GM21423 (cell line): Measurements from ENCODE around the gene LRRC4B.
"Not testable (repeated sequence)": the region's sequence is repeated elsewhere in the genome, so short reads cannot be mapped to it uniquely, and the experiment has no call there.

Experiments
- ATAC-seq: cut with Tn5 transposase; IDR thresholded peaks from one replicate; pipeline ENCODE4 v1.9.1; 2021; ENCODE audit warnings: mild to moderate bottlenecking, moderate library complexity; ENCODE audit not compliant: unreplicated experiment

Gene LRRC4B, protein sequence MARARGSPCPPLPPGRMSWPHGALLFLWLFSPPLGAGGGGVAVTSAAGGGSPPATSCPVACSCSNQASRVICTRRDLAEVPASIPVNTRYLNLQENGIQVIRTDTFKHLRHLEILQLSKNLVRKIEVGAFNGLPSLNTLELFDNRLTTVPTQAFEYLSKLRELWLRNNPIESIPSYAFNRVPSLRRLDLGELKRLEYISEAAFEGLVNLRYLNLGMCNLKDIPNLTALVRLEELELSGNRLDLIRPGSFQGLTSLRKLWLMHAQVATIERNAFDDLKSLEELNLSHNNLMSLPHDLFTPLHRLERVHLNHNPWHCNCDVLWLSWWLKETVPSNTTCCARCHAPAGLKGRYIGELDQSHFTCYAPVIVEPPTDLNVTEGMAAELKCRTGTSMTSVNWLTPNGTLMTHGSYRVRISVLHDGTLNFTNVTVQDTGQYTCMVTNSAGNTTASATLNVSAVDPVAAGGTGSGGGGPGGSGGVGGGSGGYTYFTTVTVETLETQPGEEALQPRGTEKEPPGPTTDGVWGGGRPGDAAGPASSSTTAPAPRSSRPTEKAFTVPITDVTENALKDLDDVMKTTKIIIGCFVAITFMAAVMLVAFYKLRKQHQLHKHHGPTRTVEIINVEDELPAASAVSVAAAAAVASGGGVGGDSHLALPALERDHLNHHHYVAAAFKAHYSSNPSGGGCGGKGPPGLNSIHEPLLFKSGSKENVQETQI

DNA sequence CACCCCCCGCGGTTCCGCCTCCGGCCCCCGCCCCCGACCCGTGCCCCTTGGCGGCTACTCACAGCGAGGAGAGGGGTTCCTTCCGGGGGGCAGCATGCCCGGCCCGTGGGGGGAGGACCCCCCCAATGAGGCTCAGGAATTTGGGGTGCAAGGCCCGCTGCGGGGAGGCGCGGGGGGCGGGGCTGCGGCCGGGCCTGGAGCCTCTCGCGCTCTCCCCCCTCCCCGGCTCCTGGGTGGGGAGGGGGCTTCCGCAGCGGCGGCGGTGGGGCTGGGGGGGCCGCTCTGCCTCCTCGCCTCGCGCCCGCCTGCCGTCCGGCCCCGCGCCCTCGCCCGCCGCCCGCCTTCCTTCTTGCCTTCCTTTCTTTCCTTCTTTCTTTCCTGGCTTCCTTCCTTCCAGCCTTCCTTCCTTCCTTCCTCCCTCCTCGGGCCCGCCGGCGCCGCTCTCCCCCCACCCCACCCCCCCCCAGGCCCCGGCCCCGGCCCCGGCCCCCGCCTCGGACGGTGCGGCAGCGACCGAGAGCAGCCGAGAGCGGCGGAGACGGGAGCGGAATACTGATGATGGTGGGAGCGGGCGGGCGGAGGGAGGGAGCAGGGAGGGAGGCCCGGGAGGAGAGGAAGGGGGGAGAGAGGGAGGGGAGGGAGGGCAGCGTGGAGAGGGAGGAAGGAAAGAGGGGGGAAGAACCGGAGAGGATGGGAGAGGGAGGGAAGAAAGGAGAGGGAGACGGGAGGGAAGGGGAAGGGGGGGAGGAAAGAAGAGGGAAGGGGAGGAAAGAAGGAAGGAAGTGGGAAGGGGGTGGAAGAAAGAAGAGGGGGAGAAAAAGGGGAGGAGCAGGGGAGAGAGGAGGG, at the start of gene LRRC4B:
Gene LRRC4B (minus strand): TSS at position 554 of the 846 bp plus-strand sequence. CDS start 19,597 bp downstream, outside the sequence.
- no peak for ATAC-seq

DNA sequence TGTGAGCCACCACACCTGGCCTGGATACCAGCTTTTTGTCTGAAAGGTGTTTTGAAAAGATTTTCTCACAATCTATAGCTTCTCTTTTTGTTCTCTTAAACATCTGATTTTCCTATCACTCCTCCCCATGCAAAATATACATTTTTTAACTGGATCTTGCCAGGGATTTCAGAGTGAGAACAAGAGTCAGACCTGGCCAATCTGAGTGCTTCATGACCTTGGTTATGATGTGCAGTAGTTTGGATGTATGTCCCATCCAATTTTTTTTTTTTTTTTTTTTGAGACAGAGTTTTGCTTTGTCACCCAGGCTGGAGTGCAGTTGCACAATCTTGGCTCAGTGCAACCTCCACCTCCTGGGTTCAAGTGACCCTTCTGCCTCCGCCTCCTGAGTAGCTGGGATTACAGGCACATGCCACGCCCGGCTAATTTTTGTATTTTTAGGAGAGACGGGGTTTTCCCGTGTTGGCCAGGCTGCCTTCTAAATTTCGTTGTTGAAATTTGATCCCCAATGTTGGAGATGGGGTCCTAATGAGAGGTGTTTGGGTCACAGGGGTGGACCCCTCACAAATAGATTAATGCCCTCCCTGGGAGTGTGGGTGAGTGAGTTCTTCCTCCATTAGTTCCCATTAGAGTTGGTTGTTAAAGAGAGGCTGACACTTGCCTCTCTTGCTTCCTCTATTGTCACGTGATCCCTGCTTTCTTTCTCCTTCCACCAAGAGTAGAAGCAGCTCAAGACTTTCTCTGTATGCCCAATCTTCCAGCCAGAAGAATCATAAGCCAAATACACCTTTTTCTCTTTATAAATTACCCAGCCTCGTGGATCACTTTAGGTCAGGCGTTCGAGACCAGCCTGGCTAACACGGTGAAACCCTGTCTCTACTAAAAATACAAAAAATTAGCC, 44.5 kb upstream of the LRRC4B start:
- not testable (repeated sequence) for ATAC-seq

DNA sequence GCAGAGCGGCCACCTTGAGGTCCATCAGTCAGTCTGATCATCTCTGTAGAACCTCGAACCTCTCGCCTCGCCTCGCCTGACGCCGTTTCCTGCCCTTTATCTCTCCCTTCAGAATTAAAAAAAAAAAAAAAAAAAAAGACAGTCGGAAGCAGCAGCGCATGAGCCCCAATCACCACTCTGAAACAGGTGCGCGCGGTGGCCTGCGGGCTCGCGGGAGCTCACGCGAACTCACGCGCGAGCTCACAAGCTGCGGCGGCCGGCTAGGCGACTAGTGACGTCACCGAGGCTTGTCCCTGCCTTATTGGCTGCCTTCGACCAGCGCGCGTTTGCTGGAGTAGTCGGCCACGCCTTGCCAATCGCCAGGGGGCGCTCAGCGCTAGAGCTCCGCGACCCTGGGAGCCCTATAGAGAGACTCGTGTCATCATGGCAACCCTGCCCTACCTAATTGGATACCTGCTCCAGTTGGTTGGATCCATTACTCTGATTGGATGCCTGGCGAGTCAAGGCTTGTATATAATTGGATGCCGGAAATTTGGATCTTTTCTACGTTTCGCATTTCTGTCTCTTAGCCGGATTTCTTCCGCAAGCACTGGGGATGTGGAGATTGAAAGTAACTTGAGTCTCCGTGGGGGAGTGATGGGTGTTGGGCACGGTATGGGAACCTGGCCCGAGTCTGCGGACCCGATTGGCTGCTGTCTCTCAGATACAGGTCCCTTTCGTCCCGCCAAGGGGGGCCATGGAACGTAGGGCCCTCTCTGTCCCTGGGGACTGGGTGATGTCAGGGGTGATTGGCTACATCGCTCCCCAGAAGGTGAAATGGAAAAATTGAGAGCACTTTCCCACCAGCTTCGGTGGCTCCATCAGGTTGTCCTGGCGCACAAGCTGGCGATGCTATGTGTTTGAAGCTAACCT, 39.9 kb upstream of the LRRC4B start:
- ATAC-seq, result no peak

DNA sequence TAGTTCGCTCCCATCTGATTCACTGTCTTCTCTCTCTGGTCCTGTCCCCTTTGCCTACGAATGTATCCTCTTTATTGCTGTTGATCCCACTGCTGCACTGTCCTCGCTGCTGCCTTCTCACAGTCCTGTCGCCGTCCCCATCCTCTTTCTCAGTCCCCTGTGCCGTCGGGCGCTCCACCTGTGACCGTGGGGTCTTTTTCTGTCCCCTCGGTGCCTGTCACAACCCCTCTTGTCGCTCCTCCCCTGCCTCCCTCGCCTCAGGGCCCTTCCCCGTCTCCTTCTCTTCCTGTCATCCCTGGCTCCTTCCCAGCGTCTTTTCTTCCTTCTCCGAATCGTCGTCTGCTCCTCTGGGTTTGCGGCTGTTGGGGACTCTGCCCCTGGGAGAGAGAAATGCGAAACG, 39.2 kb upstream of the LRRC4B start:
- ATAC-seq, result no peak

DNA sequence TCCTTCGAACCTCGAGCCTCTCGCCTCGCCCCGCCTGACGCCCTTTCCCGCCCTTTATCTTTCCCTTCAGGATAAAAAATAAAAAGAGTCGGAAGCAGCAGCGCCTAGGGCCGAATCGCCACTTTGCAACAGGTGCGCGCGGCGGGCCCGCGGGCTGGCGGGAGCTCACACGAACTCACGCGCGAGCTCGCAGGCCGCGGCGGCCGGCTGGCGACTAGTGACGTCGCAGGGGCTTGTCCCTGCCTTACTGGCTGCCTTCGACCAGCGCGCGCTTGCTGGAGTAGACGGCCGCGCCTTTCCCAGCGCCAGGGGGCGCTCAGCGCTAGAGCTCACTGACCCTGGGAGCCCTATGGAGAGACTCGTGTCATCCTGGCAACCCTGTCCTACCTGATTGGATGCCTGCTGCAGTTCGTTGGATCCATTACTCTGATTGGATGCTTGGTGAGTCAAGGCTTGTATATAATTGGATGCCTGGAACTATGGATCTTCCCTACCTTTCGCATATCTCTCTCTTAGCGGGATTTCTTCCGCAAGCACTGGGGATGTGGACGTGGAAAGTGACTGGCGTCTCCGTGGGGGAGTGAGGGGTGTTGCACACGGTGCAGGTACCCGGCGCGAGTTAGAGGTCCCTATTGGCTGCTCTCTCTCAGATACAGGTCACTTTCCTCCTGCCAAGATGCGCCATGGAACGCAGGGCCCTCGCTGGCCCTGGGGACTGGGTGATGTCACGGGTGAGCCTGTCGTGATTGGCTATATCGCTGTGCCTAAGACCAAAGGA, 38.0 kb upstream of the LRRC4B start:
- ATAC-seq, result not testable (repeated sequence)

DNA sequence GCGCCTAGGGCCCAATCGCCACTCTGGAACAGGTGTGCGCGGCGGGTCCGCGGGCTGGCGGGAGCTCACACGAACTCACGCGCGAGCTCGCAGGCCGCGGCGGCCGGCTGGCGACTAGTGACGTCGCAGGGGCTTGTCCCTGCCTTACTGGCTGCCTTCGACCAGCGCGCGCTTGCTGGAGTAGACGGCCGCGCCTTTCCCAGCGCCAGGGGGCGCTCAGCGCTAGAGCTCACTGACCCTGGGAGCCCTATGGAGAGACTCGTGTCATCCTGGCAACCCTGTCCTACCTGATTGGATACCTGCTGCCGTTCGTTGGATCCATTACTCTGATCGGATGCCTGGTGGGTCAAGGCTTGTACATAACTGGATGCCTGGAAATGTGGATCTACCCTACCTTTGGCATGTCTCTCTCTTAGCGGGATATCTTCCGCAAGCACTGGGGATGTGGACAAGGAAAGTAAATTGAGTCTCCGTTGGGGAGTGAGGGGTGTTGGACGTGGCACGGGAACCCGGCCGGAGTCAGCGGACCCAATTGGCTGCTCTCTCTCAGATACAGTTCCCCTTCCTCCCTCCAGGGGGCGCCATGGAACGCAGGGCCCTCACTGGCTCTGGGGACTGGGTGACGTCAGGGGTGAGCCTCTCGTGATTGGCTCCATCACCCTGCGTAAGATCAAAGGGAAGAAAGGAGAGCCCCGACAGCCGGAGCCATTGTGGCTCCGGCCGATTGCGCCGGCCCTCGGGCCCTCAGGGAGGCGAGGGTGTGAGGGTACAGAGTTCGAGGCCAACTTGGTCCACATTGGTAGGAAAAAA, 36.2 kb upstream of the LRRC4B start:
- ATAC-seq, result not testable (repeated sequence)

DNA sequence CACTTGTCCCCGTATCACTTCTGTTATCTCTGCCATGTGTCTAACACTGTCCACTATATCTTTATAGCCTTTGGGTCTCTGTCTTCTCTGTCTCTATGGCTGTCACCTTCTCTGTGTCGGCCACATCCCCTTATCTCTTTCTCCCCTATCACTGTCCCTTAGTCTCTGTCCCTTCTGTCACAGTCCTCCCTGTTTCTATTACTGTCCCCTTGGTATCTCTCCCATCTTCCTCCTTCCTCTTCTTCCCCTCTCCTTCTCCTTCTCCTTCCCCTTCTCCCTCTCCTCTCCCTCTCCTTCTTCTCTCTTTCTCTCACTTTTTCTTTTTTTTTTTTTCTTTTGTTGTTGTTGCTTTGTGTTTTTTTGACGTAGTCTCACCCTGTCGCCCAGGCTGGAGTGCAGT, 34.7 kb upstream of the LRRC4B start:
- ATAC-seq, result no peak

DNA sequence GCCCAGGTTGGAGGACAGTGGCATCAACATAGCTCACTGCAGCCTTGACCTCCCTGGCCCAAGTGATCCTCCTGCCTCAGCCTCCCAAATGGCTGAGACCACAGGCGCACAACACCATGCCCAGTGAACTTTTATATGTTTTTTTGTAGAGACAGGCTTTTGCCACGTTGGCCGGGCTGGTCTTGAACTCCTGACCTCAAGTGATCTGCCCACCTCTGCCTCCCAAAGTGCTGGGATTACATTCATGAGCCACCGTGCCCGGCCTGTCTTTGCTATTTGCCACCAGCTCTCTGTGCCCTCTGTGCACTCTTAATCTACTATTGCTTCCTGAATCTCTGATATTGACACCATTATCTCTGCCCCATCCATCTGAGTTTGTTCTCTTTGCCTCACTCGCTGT, 34.3 kb upstream of the LRRC4B start:
- ATAC-seq, result no peak

DNA sequence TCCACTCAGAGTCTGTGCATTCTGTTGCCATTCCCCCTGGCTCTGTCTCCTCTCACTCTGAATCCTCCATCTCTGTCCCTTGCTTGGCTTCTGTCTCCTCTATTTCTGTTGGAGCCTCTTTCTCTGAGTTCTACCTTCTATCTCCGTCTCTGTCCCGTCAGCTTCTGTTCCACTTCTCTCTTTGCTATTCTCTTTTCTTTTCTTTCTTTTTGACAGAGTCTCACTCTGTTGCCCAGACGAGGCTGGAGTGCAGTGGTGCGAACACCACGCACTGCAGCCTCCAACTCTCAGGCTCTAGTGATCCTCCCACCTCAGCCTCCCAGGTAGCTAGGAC, 33.8 kb upstream of the LRRC4B start:
- no peak for ATAC-seq

DNA sequence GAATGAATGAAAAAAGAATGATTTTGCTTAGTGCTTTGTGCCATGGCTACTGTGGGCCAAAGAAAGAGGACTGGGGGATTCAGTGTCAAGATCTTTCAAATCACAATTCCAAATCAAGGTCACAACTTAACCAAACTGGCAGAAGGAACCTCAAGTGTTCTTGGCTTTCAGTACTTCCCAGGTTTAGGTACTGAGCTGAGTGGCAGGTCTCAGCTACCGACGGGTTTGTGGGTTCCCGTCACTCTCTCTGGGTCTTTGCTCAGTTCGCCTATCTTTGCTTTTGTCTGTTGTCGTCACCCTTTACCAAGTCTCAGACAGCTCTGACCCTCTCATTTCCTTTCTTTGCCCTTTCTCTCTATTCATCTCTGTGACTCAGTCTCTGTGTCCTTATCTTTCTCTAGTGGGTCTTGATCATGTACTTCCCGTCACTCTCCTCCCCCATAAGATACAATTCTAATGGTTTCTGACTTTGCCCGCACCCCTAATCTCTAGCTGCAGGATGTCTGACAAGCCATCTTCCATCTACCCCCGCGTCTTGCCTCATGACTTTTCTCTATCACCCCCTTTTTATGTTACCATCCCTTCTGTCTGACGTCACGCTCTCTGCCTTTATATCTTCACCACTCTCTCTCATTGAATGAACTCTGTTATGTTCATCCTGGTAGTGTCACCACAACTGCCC, 33.3 kb upstream of the LRRC4B start:
- no peak for ATAC-seq

DNA sequence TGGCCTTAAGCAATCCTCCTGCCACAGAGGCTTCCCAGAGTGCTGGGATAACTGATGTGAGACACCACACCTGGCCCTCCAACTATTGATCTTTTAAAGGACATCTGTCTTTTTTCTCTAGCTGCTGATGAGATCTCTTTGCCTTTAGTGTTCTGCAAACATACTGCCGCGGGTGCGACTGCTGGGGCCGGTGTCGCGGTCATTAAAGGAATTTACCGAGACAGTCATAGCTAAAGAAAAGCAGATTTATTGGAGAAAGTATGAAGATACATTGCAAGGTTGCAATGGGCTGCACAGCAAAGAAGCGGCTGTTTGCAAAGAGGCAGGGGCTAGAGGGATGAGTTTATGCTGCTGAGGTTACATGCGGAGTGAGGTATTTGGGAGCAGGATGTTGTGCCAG, 31.2 kb upstream of the LRRC4B start:
- ATAC-seq, result no peak

DNA sequence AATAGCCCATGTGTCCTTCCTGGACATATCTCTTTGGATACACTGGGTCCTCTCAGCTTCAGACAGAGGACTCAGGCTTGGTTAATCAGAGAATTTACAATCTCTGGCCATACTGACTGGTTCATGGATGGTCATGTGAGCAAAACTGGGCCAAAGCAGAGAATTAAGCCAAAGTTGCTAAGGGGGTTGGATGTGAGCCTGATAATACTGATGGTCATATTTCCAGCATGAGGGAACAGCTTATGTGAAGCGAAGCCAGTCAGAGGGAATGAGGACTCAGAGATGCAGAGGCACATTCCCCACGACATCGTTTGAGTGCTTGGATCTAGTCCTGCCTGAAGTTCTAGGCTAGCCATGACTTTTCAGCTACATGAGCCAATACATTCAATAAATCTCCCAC, 22.0 kb upstream of the LRRC4B start:
- no peak for ATAC-seq

DNA sequence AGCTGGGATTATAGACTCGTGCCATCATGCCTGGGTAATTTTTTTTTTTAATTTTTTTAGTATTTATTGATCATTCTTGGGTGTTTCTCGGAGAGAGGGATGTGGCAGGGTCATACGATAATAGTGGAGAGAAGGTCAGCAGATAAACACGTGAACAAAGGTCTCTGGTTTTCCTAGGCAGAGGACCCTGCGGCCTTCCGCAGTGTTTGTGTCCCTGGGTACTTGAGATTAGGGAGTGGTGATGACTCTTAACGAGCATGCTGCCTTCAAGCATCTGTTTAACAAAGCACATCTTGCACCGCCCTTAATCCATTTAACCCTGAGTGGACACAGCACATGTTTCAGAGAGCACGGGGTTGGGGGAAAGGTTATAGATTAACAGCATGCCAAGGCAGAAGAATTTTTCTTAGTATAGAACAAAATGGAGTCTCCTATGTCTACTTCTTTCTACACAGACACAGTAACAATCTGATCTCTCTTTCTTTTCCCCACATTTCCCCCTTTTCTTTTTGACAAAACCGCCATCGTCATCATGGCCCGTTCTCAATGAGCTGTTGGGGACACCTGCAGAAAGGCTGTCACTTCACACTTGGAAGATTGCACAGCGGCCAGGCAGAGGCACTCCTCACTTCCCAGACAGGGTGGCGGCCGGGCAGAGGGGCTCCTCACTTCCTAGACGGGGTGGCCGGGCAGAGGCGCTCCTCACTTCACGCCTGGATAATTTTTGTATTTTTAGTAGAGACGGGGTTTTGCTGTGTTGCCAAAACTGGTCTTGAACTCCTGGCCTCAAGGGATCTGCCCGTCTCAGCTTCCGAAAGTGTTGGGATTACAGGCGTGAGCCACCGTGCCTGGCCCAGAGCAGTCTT, 13.8 kb upstream of the LRRC4B start:
- not testable (repeated sequence) for ATAC-seq

DNA sequence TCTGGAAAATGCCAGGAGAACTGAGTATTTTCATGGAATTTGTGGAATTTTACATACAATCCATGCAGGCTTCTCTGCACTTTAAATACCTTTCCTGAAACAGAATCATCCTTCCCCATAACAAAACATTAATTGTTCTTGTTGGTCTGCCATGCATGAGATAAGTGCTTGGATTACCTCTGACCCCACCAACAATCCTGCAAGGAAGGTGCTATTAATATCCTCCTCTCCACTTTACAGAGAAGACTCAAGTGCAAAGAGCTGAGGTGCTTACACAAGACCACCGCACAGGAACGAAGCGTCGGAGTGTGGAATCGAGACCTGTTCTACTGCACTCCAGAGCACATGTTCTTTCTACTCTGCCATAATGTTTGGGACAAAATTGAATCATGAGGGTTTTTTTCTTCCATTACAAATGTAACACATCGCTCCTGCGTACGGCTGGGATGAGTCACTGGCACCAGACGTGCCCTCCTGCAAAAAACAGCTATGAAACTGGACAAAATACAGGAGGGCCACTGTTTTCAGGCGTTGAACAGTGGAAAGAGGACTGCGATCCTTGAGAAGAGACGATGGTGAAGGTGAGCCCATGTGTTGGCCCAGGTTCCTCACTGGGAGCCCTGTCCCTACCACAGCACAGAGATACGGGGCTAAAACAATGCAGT, 12.9 kb upstream of the LRRC4B start:
- no peak for ATAC-seq

DNA sequence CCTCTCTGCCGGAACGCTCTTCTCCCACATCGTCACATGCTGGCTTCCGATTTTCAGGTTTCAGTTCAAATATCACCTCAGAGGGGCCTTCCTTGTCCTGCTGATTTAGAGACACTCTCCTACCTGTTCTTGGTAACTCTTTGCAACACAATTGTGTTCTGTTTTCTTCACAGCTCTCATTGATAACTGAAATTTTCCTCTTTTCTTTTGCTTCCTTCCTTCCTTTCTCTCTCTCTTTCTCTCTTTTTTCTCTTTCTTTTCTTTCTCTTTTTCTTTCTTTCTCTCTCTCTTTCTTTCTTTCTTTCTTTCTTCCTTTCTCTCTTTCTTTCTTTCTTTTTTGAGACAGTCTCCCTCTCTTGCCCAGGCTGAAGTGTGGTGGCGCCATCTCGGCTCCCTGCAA, 12.0 kb upstream of the LRRC4B start:
- no peak for ATAC-seq

DNA sequence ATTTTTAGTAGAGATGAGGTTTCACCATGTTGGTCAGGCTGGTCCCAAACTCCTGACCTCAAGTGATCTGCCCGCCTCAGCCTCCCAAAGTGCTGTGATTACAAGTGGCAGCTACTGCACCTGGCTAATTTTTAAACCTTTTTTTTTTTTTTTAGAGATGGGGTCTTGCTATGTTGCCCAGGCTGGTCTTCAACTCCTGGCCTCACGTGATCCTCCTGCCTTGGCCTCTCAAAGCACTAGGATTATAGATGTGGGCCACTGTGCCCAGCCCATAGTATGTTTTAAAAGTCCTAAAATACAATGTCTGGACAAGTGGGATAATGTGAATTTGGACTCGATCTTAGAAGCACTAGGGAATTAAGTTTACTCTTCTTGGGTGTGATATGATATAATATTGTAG, 8.5 kb upstream of the LRRC4B start:
- ATAC-seq, result not testable (repeated sequence)
